ENCODE results near the gene SHISA4.

SHISA4 gene

DNA sequence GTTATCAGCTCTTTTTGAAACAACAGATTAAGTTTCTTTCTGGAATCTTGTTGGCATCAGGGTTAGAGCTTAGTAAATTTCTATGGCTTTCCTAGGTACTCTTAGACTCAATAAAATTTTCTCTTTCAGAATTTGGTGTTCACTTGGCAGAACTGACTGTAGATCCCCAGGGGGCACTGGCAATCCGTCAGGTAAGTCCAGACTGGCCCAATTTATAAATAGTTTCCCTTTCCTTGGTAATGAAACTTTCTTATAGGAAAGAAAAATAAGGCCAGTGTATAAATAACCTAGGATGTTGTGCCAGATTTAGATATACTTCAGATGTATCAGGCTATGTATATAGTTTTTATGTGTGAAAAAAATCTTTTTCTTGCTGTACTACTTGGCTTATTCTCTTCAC lies 41.5 kb upstream of the SHISA4 start:
- Histone ChIP-seq H3K4me3 (ENCODE audit: low read depth, low read length) (no peak overlapping the region), H3K36me3 (ENCODE audit: control insufficient read depth in 2 of 2, insufficient read depth in 1 of 2, low read length in 2 of 2) (peaks cover 26 to 58% of the 10 kb centered on the region in 2 experiments), H3K9me3 (ENCODE audit: control insufficient read depth, insufficient read depth, low read depth, low read length) (no peaks in the 10 kb centered on the region), H3K4me1 (ENCODE audit: control insufficient read depth, insufficient read depth, low read length) (peaks cover 5% of the 10 kb centered on the region; the same call in 1 of the 2 replicates), H3K27ac (ENCODE audit: extremely low read depth, low read depth, low read length) (no peak overlapping the region)
- POLR2A ChIA-PET: interaction anchor here (1.8 kb wide), 1 partner anchor 18 kb away, joined by 8 read pairs; the partner anchor contains the start of gene IPO9
- CTCF ChIA-PET: interaction anchor here (0.5 to 4.7 kb wide), 5 partner anchors 14 to 367 kb away, joined by 3 to 36 read pairs (median 4); partner anchors contain the start of gene IPO9
- TF ChIP-seq ZNF660 (tag by site-specific recombination; IDR thresholded peaks at IDR 0.05) (peak; percentile 71; the same call in 1 of the 2 replicates), ZFP69B (tag by site-specific recombination; IDR thresholded peaks at IDR 0.05) (no peak), ZNF561 (tag by site-specific recombination; IDR thresholded peaks at IDR 0.05; ENCODE audit: borderline replicate concordance) (no peak), SP7 (tag by site-specific recombination; IDR thresholded peaks at IDR 0.05) (no peak)

DNA sequence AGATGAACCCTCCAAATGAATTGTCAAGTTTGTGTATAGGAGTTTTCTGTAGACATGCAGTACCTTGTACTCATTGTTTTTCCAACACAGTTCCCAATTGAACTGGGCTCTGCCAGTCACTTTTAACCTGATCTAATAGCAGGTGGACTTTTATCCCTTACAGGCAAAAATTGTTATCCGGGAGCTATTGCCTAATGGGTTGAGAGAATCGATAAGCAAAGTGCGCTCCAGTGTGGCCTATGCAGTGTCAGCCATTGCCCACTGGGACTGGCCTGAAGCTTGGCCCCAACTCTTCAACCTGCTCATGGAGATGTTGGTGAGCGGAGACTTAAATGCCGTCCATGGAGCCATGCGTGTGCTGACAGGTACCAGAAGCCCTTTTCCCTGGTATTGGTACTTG lies 40.5 kb upstream of the SHISA4 start:
- Histone ChIP-seq H3K27ac (ENCODE audit: extremely low read depth, low read depth, low read length) (no peak overlapping the region), H3K36me3 (ENCODE audit: control insufficient read depth in 2 of 2, insufficient read depth in 1 of 2, low read length in 2 of 2) (peaks cover 36 to 64% of the 10 kb centered on the region in 2 experiments), H3K9me3 (ENCODE audit: control insufficient read depth, insufficient read depth, low read depth, low read length) (no peaks in the 10 kb centered on the region), H3K4me3 (ENCODE audit: low read depth, low read length) (no peak overlapping the region), H3K4me1 (ENCODE audit: control insufficient read depth, insufficient read depth, low read length) (peaks cover 5% of the 10 kb centered on the region; the same call in 1 of the 2 replicates)
- ChIA-PET POLR2A (interaction anchor here (0.8 to 1.8 kb wide), 3 partner anchors 11 to 19 kb away, joined by 3 to 8 read pairs (median 4); partner anchors contain the start of gene IPO9), CTCF (interaction anchor here (0.6 to 4.7 kb wide), 10 partner anchors 12 to 366 kb away, joined by 3 to 36 read pairs (median 3); partner anchors contain the start of gene IPO9)
- TF ChIP-seq, protein P1, sequence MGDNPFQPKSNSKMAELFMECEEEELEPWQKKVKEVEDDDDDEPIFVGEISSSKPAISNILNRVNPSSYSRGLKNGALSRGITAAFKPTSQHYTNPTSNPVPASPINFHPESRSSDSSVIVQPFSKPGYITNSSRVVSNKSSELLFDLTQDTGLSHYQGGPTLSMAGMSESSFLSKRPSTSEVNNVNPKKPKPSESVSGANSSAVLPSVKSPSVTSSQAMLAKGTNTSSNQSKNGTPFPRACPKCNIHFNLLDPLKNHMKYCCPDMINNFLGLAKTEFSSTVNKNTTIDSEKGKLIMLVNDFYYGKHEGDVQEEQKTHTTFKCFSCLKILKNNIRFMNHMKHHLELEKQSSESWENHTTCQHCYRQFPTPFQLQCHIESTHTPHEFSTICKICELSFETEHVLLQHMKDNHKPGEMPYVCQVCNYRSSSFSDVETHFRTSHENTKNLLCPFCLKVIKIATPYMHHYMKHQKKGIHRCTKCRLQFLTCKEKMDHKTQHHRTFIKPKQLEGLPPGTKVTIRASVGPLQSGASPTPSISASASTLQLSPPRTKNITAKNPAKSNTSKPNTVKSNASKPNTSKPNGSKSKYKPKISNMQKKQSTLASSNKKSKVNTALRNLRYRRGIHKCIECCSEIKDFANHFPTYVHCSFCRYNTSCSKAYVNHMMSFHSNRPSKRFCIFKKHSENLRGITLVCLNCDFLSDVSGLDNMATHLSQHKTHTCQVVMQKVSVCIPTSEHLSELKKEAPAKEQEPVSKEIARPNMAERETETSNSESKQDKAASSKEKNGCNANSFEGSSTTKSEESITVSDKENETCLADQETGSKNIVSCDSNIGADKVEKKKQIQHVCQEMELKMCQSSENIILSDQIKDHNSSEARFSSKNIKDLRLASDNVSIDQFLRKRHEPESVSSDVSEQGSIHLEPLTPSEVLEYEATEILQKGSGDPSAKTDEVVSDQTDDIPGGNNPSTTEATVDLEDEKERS (tag by site-specific recombination; IDR thresholded peaks at IDR 0.05): no peak
- TF ChIP-seq ZNF311 (tag by site-specific recombination; IDR thresholded peaks at IDR 0.05; ENCODE audit: borderline replicate concordance): no peak
- TF ChIP-seq, protein P2, sequence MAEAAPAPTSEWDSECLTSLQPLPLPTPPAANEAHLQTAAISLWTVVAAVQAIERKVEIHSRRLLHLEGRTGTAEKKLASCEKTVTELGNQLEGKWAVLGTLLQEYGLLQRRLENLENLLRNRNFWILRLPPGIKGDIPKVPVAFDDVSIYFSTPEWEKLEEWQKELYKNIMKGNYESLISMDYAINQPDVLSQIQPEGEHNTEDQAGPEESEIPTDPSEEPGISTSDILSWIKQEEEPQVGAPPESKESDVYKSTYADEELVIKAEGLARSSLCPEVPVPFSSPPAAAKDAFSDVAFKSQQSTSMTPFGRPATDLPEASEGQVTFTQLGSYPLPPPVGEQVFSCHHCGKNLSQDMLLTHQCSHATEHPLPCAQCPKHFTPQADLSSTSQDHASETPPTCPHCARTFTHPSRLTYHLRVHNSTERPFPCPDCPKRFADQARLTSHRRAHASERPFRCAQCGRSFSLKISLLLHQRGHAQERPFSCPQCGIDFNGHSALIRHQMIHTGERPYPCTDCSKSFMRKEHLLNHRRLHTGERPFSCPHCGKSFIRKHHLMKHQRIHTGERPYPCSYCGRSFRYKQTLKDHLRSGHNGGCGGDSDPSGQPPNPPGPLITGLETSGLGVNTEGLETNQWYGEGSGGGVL (tag by site-specific recombination; IDR thresholded peaks at IDR 0.05): no peak
- no peak for TF ChIP-seq ZNF184 (tag by site-specific recombination; IDR thresholded peaks at IDR 0.05)
- TF ChIP-seq SCRT2 (tag by site-specific recombination; IDR thresholded peaks at IDR 0.05): no peak
- TF ChIP-seq ZNF473 (tag by site-specific recombination; IDR thresholded peaks at IDR 0.05): no peak
- TF ChIP-seq, protein P3, sequence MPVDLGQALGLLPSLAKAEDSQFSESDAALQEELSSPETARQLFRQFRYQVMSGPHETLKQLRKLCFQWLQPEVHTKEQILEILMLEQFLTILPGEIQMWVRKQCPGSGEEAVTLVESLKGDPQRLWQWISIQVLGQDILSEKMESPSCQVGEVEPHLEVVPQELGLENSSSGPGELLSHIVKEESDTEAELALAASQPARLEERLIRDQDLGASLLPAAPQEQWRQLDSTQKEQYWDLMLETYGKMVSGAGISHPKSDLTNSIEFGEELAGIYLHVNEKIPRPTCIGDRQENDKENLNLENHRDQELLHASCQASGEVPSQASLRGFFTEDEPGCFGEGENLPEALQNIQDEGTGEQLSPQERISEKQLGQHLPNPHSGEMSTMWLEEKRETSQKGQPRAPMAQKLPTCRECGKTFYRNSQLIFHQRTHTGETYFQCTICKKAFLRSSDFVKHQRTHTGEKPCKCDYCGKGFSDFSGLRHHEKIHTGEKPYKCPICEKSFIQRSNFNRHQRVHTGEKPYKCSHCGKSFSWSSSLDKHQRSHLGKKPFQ (tag by site-specific recombination; IDR thresholded peaks at IDR 0.05): no peak
- no peak for TF ChIP-seq ZNF664 (tag by site-specific recombination; IDR thresholded peaks at IDR 0.05)
- no peak for TF ChIP-seq ZBTB8A (tag by site-specific recombination; IDR thresholded peaks at IDR 0.05)
- TF ChIP-seq ZNF19 (tag by site-specific recombination; IDR thresholded peaks at IDR 0.05; ENCODE audit: low read depth): no peak
- TF ChIP-seq, protein P4, sequence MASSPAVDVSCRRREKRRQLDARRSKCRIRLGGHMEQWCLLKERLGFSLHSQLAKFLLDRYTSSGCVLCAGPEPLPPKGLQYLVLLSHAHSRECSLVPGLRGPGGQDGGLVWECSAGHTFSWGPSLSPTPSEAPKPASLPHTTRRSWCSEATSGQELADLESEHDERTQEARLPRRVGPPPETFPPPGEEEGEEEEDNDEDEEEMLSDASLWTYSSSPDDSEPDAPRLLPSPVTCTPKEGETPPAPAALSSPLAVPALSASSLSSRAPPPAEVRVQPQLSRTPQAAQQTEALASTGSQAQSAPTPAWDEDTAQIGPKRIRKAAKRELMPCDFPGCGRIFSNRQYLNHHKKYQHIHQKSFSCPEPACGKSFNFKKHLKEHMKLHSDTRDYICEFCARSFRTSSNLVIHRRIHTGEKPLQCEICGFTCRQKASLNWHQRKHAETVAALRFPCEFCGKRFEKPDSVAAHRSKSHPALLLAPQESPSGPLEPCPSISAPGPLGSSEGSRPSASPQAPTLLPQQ (tag by site-specific recombination; IDR thresholded peaks at IDR 0.05): no peak
- no peak for TF ChIP-seq ZNF701 (tag by site-specific recombination; IDR thresholded peaks at IDR 0.05)
- TF ChIP-seq, protein P5, sequence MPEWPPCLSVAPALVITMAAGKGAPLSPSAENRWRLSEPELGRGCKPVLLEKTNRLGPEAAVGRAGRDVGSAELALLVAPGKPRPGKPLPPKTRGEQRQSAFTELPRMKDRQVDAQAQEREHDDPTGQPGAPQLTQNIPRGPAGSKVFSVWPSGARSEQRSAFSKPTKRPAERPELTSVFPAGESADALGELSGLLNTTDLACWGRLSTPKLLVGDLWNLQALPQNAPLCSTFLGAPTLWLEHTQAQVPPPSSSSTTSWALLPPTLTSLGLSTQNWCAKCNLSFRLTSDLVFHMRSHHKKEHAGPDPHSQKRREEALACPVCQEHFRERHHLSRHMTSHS (tag by site-specific recombination; IDR thresholded peaks at IDR 0.05): no peak
- TF ChIP-seq, protein P6, sequence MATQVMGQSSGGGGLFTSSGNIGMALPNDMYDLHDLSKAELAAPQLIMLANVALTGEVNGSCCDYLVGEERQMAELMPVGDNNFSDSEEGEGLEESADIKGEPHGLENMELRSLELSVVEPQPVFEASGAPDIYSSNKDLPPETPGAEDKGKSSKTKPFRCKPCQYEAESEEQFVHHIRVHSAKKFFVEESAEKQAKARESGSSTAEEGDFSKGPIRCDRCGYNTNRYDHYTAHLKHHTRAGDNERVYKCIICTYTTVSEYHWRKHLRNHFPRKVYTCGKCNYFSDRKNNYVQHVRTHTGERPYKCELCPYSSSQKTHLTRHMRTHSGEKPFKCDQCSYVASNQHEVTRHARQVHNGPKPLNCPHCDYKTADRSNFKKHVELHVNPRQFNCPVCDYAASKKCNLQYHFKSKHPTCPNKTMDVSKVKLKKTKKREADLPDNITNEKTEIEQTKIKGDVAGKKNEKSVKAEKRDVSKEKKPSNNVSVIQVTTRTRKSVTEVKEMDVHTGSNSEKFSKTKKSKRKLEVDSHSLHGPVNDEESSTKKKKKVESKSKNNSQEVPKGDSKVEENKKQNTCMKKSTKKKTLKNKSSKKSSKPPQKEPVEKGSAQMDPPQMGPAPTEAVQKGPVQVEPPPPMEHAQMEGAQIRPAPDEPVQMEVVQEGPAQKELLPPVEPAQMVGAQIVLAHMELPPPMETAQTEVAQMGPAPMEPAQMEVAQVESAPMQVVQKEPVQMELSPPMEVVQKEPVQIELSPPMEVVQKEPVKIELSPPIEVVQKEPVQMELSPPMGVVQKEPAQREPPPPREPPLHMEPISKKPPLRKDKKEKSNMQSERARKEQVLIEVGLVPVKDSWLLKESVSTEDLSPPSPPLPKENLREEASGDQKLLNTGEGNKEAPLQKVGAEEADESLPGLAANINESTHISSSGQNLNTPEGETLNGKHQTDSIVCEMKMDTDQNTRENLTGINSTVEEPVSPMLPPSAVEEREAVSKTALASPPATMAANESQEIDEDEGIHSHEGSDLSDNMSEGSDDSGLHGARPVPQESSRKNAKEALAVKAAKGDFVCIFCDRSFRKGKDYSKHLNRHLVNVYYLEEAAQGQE (tag by site-specific recombination; IDR thresholded peaks at IDR 0.05): no peak
- TF ChIP-seq, protein P7, sequence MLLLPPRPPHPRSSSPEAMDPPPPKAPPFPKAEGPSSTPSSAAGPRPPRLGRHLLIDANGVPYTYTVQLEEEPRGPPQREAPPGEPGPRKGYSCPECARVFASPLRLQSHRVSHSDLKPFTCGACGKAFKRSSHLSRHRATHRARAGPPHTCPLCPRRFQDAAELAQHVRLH (tag by site-specific recombination; IDR thresholded peaks at IDR 0.05): no peak
- TF ChIP-seq SETDB1 (IDR thresholded peaks at IDR 0.05; ENCODE audit: insufficient read length, low read length): no peak
- no peak for TF ChIP-seq ZNF132 (tag by site-specific recombination; IDR thresholded peaks at IDR 0.05; ENCODE audit: borderline replicate concordance)
- no peak for TF ChIP-seq ZNF266 (tag by site-specific recombination; IDR thresholded peaks at IDR 0.05; ENCODE audit: low read depth)

Measured in HEK293 (cell line).